HCT116 (cell line): ENCODE results near the gene SETD3. TPM values are rescaled to one million over a fixed set of nuclear protein-coding genes. Genes with fewer than 3 reads are reported as not detected.

Experiments
- ATAC-seq: fragments of 200-7000 bp; cut with Tn5 transposase; 2 replicates; pipeline ENCODE4 v1.9.1; 2020; ENCODE audit warnings: mild to moderate bottlenecking, moderate library complexity
- BruUV-seq: library from RNA; stranded (reverse); fragments of 400-500 nt; replicated peaks from 2 replicates; lab custom pipeline; 2021; lab: Mats Ljungman, UMichigan
- CTCF ChIA-PET: fragments of 300-600 bp; sonication (Branson Sonifier 250); formaldehyde crosslinking; loops from one replicate; lab custom pipeline; 2021; ENCODE audit warnings: antibody characterized with exemption; lab: Charles Lee
- POLR2A ChIA-PET: fragments of 300-600, 350-600 bp; sonication (Branson Sonifier 250); formaldehyde crosslinking; loops from one replicate; lab custom pipeline; 2021; ENCODE audit warnings: antibody characterized with exemption; lab: Charles Lee
- RAD21 ChIA-PET, 2 experiments: fragments of 300-600 bp; sonication (Branson Sonifier 250); formaldehyde crosslinking; loops; one replicate each; lab custom pipeline; 2023; ENCODE audit warnings: low total read pairs in 2 of 2; ENCODE audit not compliant: uncharacterized antibody in 2 of 2, unreplicated experiment in 2 of 2, low non-redundant PET in 1 of 2; lab: Charles Lee
- DNase-seq: peaks from one replicate; pipeline ENCODE4 v3.0.0-alpha.2; 2010; ENCODE audit warnings: low read depth, low spot score
- H2AFZ ChIP-seq: fragments of 200-600 bp; shearing (Covaris generic), sonication (generic); 2 replicates; pipeline ENCODE4 v1.6.1; 2017; ENCODE audit warnings: low read depth, mixed run types, mixed read lengths, antibody characterized with exemption, low read length; ENCODE audit not compliant: poor library complexity, severe bottlenecking
- H3K27ac ChIP-seq: 2 replicates; pipeline ENCODE4 v1.5.1; 2012; ENCODE audit warnings: low read depth, low read length
- H3K27me3 ChIP-seq: fragments of 200-600 bp; sonication (generic); 2 replicates; pipeline ENCODE4 v1.6.1; 2016; ENCODE audit warnings: mixed run types, low read length, mixed read lengths; ENCODE audit not compliant: insufficient read depth
- H3K36me3 ChIP-seq, 2 experiments: fragments of 200-500 bp in 1 of 2; fragments of 200-600 bp in 1 of 2; sonication (Bioruptor generic) in 1 of 2; sonication (generic) in 1 of 2; 2 replicates each; pipeline versions ENCODE4 v1.5.1 to v1.6.1; 2014 to 2016; ENCODE audit warnings: low read length in 2 of 2, inconsistent platforms in 1 of 2, mixed read lengths in 1 of 2, mixed run types in 1 of 2; ENCODE audit not compliant: insufficient read depth in 2 of 2, control insufficient read depth in 1 of 2
- H3K4me1 ChIP-seq, 2 experiments: fragments of 200-600 bp in 1 of 2; sonication (generic) in 1 of 2; 2 replicates each; pipeline versions ENCODE4 v1.5.1 to v1.6.1; 2012 to 2017; ENCODE audit warnings: low read length in 2 of 2, inconsistent platforms in 1 of 2, mild to moderate bottlenecking in 1 of 2, mixed read lengths in 1 of 2, mixed run types in 1 of 2, moderate library complexity in 1 of 2; ENCODE audit not compliant: insufficient read depth in 2 of 2, control insufficient read depth in 1 of 2
- H3K4me2 ChIP-seq: fragments of 200-600 bp; sonication (generic); 2 replicates; pipeline ENCODE4 v1.6.1; 2017; ENCODE audit warnings: mixed run types, low read length, mixed read lengths
- H3K4me3 ChIP-seq, 2 experiments: fragments of 200-600 bp in 1 of 2; sonication (generic) in 1 of 2; replicated peaks in 1 of 2; 2 replicates each; pipeline ENCODE4 v1.5.1; 2011 to 2016; ENCODE audit warnings: low read length in 2 of 2, control low read depth in 1 of 2, low read depth in 1 of 2, mild to moderate bottlenecking in 1 of 2, mixed read lengths in 1 of 2, mixed run types in 1 of 2
- H3K79me2 ChIP-seq: fragments of 200-600 bp; sonication (generic); 2 replicates; pipeline ENCODE4 v1.6.1; 2017; ENCODE audit warnings: mild to moderate bottlenecking, mixed run types, low read length, moderate library complexity, mixed read lengths; ENCODE audit not compliant: insufficient read depth
- H3K9ac ChIP-seq: fragments of 200-600 bp; sonication (generic); 2 replicates; pipeline ENCODE4 v1.6.1; 2016; ENCODE audit warnings: low read length, mixed read lengths
- H3K9me2 ChIP-seq: fragments of 200-600 bp; sonication (generic), shearing (Covaris generic); 2 replicates; pipeline ENCODE4 v1.6.1; 2017; ENCODE audit warnings: mixed run types, mild to moderate bottlenecking, moderate library complexity; ENCODE audit not compliant: insufficient read depth
- H3K9me3 ChIP-seq, 2 experiments: fragments of 200-500 bp in 1 of 2; fragments of 200-600 bp in 1 of 2; sonication (Bioruptor generic) in 1 of 2; sonication (generic) in 1 of 2; 2 replicates each; pipeline ENCODE4 v1.6.1; 2014 to 2017; ENCODE audit warnings: low read length in 2 of 2, mixed read lengths in 2 of 2, inconsistent platforms in 1 of 2, low read depth in 1 of 2, mild to moderate bottlenecking in 1 of 2, mixed run types in 1 of 2, moderate library complexity in 1 of 2; ENCODE audit not compliant: control insufficient read depth in 1 of 2, insufficient read depth in 1 of 2
- H4K20me1 ChIP-seq: fragments of 200-600 bp; sonication (generic), shearing (Covaris generic); 2 replicates; pipeline ENCODE4 v1.6.1; 2017; ENCODE audit warnings: mixed run types, mild to moderate bottlenecking, moderate library complexity; ENCODE audit not compliant: insufficient read depth
- CBX3 ChIP-seq: IDR thresholded peaks from 2 replicates; pipeline ENCODE4 v1.6.1; 2012; ENCODE audit warnings: low read depth
- ELF1 ChIP-seq: IDR thresholded peaks from 2 replicates; pipeline ENCODE4 v1.6.1; 2012; ENCODE audit warnings: low read depth, borderline replicate concordance
- JUND ChIP-seq: IDR thresholded peaks from 2 replicates; pipeline ENCODE4 v1.6.1; 2012
- POLR2AphosphoS5 ChIP-seq: IDR thresholded peaks from 2 replicates; pipeline ENCODE4 v1.6.1; 2011; ENCODE audit warnings: mild to moderate bottlenecking, low read depth, low read length, moderate library complexity
- RAD21 ChIP-seq: IDR thresholded peaks from 2 replicates; pipeline ENCODE4 v1.6.1; 2012; ENCODE audit warnings: low read depth, mild to moderate bottlenecking
- SIN3A ChIP-seq: IDR thresholded peaks from 2 replicates; pipeline ENCODE4 v1.6.1; 2012; ENCODE audit warnings: low read depth
- SRF ChIP-seq: IDR thresholded peaks from 2 replicates; pipeline ENCODE4 v1.6.1; 2012; ENCODE audit warnings: low read depth
- TCF7L2 ChIP-seq: IDR thresholded peaks from 2 replicates; pipeline ENCODE4 v1.7.0; 2011; ENCODE audit warnings: borderline replicate concordance, inconsistent platforms; ENCODE audit not compliant: insufficient read depth, insufficient read length; ENCODE audit errors: extremely low read depth
- ZBTB33 ChIP-seq: IDR thresholded peaks from 2 replicates; pipeline ENCODE4 v1.6.1; 2011; ENCODE audit warnings: mild to moderate bottlenecking, low read length, moderate library complexity; ENCODE audit not compliant: insufficient replicate concordance; ENCODE audit errors: extremely low read depth
- ZFX ChIP-seq: fragments of 450-650 bp; IDR thresholded peaks from 2 replicates; pipeline ENCODE4 v1.6.1; 2017
- intact Hi-C: fragments of 100-400 bp; cut with micrococcal nuclease; formaldehyde crosslinking; loops from 2 replicates; pipeline ENCODE4 v1.10.0; 2022
- total RNA-seq: library from RNA; stranded (reverse); gene quantifications from one replicate; pipeline ENCODE4 v1.2.1, GENCODE V29; 2021; ENCODE audit not compliant: unreplicated experiment

Gene SETD3
- total RNA-seq, 1 experiment from 2014 or later: 46.6 TPM

GRCh38 chr14:99363051-99363450, 117.6 kb downstream of the SETD3 start:
- ChIA-PET POLR2A (no interaction called here), CTCF (no interaction called here), RAD21 (no interaction called here)
- H3K27ac ChIP-seq: no peak overlapping the region
- H3K4me3 ChIP-seq: no peak overlapping the region
- intact Hi-C loops: no loop called here
- H3K36me3 ChIP-seq: no peaks in the 10 kb centered on the region
- DNase-seq (no peak), ATAC-seq (no peak)
- H3K4me2 ChIP-seq: no peak overlapping the region
- H3K9ac ChIP-seq: no peak overlapping the region
- no peaks in the 10 kb centered on the region for H4K20me1 ChIP-seq
- no peaks in the 10 kb centered on the region for H3K9me2 ChIP-seq
- H3K9me3 ChIP-seq: no peaks in the 10 kb centered on the region
- H3K4me1 ChIP-seq: peaks cover 0 to 11% of the 10 kb centered on the region in 2 experiments; a peak in 1 of 4 replicates
- no peaks in the 10 kb centered on the region for H3K79me2 ChIP-seq
- no peak overlapping the region for H2AFZ ChIP-seq
- H3K27me3 ChIP-seq: no peaks in the 10 kb centered on the region
- no peak for TF ChIP-seq TCF7L2
- no peak for TF ChIP-seq RAD21
- no peak for TF ChIP-seq CBX3
- no peak for TF ChIP-seq POLR2AphosphoS5
- no peak for TF ChIP-seq ELF1
- no peak for TF ChIP-seq SIN3A
- no peak for TF ChIP-seq JUND
- TF ChIP-seq ZFX: no peak
- no peak for TF ChIP-seq ZBTB33
- TF ChIP-seq SRF: no peak
- BruUV-seq: no TSS peak
